Measurements from ENCODE around the gene ABHD12B.

- TF ChIP-seq CTCF (IDR thresholded peaks at IDR 0.05) = no peak
- TF ChIP-seq POLR2A (IDR thresholded peaks at IDR 0.05) = no peak
Observed at GRCh38 chr14:50901361-50901760, 29.5 kb downstream of the ABHD12B start.

Measured in lower leg skin (tissue), 3 donors.